Measurements from ENCODE around the gene PHLDB2. TPM values are rescaled to one million over a fixed set of nuclear protein-coding genes. Genes with fewer than 3 reads are reported as not detected.

PHLDB2 gene
- total and polyA plus RNA-seq, 2 of the 8 experiments (the other 6 are each of a cell fraction or from before 2014, with no cell fraction given): 5.8 to 22.6 TPM

DNA sequence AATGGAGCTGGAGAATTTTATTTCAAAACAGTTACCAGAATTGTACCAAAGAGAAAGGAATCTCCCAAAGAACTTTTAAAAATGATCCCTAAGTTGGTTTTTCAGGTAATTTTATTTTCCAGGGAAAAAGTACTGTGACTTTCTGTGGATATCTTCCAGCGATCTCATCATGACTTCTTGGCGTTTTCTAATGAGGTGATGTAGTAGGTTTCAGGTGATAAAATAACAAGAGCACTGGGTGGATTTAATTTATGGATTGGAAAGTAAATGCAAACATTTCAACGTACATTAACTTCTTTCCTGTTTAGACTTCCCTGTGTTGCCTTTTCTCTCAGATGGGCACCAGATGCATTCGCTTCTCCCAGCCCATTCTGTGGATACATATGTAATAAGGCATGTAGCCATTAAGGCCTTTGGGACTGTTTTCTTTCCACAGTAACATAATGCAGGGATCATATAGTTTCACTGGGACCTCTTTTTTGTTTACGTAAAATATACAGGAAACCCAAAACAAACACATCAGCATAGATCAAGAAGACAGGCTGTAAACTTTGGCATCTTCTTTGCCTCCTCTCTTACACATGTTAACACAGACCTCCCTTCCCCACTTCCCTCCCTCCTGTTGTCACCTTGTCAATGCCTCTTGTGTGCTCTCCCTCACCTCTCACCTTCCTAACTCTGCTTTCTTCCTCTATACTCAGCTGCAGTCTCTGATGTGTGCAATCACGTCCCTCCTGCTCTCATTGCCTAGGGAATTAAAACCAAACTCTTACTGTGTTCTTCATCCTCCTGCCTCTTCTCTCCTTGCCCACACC lies 13.0 kb downstream of the PHLDB2 start:
- WGBS, 2 experiments (ENCODE audit: extremely low coverage in 1 of 2, insufficient coverage in 1 of 2, insufficient read length in 1 of 2, insufficient replicate concordance in 2 of 2, low coverage in 1 of 2, low lambda C conversion rate in 2 of 2, missing lambda C conversion rate in 1 of 2): 80% methylated on average over 6 of the region's 6 CpGs; no CpG with 5 or more reads in 1 of the 2 experiments
- no peak overlapping the region for H3K18ac ChIP-seq (ENCODE audit: extremely low read depth, low read length)
- H2BK20ac ChIP-seq (ENCODE audit: low read length): no peak overlapping the region
- no peaks in the 10 kb centered on the region; the same call in 1 of the 2 replicates for H3K23me2 ChIP-seq (ENCODE audit: low read depth, low read length)
- no peak overlapping the region for H3K14ac ChIP-seq (ENCODE audit: insufficient read length)
- CTCF ChIA-PET (ENCODE audit: partially characterized antibody): no interaction called here
- H4K20me1 ChIP-seq (replicated peaks in 1 of 2; ENCODE audit: control insufficient read depth in 1 of 2, insufficient read depth in 2 of 2, low read length in 2 of 2): no peaks in the 10 kb centered on the region
- no peak overlapping the region for H4K5ac ChIP-seq (ENCODE audit: insufficient read length, low read depth, low read length)
- H2BK5ac ChIP-seq (ENCODE audit: low read depth, low read length): no peak overlapping the region
- no peak overlapping the region for H4K91ac ChIP-seq (replicated peaks; ENCODE audit: insufficient read length, low read length)
- H3K27ac ChIP-seq (ENCODE audit: low read depth, low read length): no peak overlapping the region
- H2BK12ac ChIP-seq (ENCODE audit: low read depth, low read length): no peak overlapping the region
- H3K79me2 ChIP-seq (ENCODE audit: control insufficient read depth in 1 of 2, insufficient read depth in 2 of 2, low read length in 2 of 2): peaks cover 0 to 7% of the 10 kb centered on the region in 2 experiments; a peak in 2 of 4 replicates
- peaks cover 2 to 7% (median 3%) of the 10 kb centered on the region in 4 experiments; a peak in 4 of 7 replicates for H3K4me1 ChIP-seq (replicated peaks in 1 of 4; ENCODE audit: control insufficient read depth in 3 of 4, insufficient read depth in 4 of 4, low read length in 3 of 4)
- no peak overlapping the region for H3K4me3 ChIP-seq (ENCODE audit: extremely low read depth in 1 of 4, insufficient read depth in 2 of 4, low read depth in 3 of 4, low read length in 4 of 4)
- POLR2A ChIA-PET (ENCODE audit: partially characterized antibody): no interaction called here
- no peak overlapping the region for H3K4ac ChIP-seq (replicated peaks; ENCODE audit: insufficient read length, low read depth, low read length)
- no peak overlapping the region for H2AK5ac ChIP-seq (ENCODE audit: low read depth, low read length)
- H3K27me3 ChIP-seq (replicated peaks in 1 of 4; ENCODE audit: control insufficient read depth in 3 of 4, extremely low read depth in 1 of 4, insufficient read depth in 3 of 4, low read length in 3 of 4): no peaks in the 10 kb centered on the region
- H3K4me2 ChIP-seq (ENCODE audit: insufficient read depth in 1 of 2, low read depth in 2 of 2, low read length in 2 of 2): no peak overlapping the region
- no peaks in the 10 kb centered on the region for H3K79me1 ChIP-seq (ENCODE audit: low read depth, low read length)
- H3K23ac ChIP-seq (ENCODE audit: insufficient read length): no peak overlapping the region
- no peak overlapping the region for H3K56ac ChIP-seq (replicated peaks; ENCODE audit: insufficient read length, low read depth, low read length)
- no peaks in the 10 kb centered on the region for H3K9me3 ChIP-seq (ENCODE audit: insufficient read depth in 2 of 2, low read depth in 1 of 2, low read length in 1 of 2)
- no peak for DNase-seq (ENCODE audit: low read depth in 1 of 2, low spot score in 2 of 2)
- no peak overlapping the region for H3K9ac ChIP-seq (replicated peaks in 1 of 4; ENCODE audit: extremely low read depth in 1 of 4, low read depth in 3 of 4, low read length in 3 of 4)
- no peak overlapping the region for H2BK120ac ChIP-seq (replicated peaks; ENCODE audit: low read depth, low read length)
- H3K36me3 ChIP-seq (ENCODE audit: control insufficient read depth in 2 of 4, insufficient read depth in 4 of 4, low read length in 3 of 4): no peaks in the 10 kb centered on the region
- H2AFZ ChIP-seq (ENCODE audit: low read length): no peak overlapping the region
- peak; percentile 55 for FAIRE-seq
- no peak overlapping the region for H4K8ac ChIP-seq (ENCODE audit: extremely low read depth, insufficient read depth, low read length)
- no peak overlapping the region for H2BK15ac ChIP-seq (ENCODE audit: low read length)
- TF ChIP-seq CHD1 (IDR thresholded peaks at IDR 0.05; ENCODE audit: low read depth, low read length): no peak
- no peak for TF ChIP-seq PHF8 (conservative IDR thresholded peaks at IDR 0.05; ENCODE audit: low read depth, low read length)
- TF ChIP-seq SIRT6 (IDR thresholded peaks at IDR 0.05; ENCODE audit: low read length): no peak
- no peak for TF ChIP-seq MAFK (IDR thresholded peaks at IDR 0.05; ENCODE audit: low read depth, low read length)
- TF ChIP-seq SP4 (IDR thresholded peaks at IDR 0.05; ENCODE audit: low read length): no peak
- TF ChIP-seq EGR1 (IDR thresholded peaks at IDR 0.05; ENCODE audit: borderline replicate concordance, low read depth, low read length): no peak
- TF ChIP-seq, protein P1, sequence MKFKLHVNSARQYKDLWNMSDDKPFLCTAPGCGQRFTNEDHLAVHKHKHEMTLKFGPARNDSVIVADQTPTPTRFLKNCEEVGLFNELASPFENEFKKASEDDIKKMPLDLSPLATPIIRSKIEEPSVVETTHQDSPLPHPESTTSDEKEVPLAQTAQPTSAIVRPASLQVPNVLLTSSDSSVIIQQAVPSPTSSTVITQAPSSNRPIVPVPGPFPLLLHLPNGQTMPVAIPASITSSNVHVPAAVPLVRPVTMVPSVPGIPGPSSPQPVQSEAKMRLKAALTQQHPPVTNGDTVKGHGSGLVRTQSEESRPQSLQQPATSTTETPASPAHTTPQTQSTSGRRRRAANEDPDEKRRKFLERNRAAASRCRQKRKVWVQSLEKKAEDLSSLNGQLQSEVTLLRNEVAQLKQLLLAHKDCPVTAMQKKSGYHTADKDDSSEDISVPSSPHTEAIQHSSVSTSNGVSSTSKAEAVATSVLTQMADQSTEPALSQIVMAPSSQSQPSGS (IDR thresholded peaks at IDR 0.05; ENCODE audit: low read length): no peak
- TF ChIP-seq HDAC2 (IDR thresholded peaks at IDR 0.05; ENCODE audit: borderline replicate concordance in 1 of 2, low read depth in 2 of 2, low read length in 2 of 2): no peak
- no peak for TF ChIP-seq RFX5 (IDR thresholded peaks at IDR 0.05; ENCODE audit: borderline replicate concordance, low read depth, low read length)
- TF ChIP-seq SIN3A (conservative IDR thresholded peaks at IDR 0.05 in 1 of 2, IDR thresholded peaks at IDR 0.05 in 1 of 2; ENCODE audit: low read depth in 1 of 2, low read length in 2 of 2): no peak

Data from H1 (cell line).